ENCODE results near the gene MCTP2. TPM values are rescaled to one million over a fixed set of nuclear protein-coding genes. Genes with fewer than 3 reads are reported as not detected.
A peak's percentile ranks its signal among the peaks of the same experiment; 100 is the strongest.

The MCTP2 gene
- polyA plus RNA-seq, 1 experiment, result 18.1 TPM

- peak; percentile 48 for DNase-seq (ENCODE audit: low read depth, low spot score)
- H3K4me3 ChIP-seq (ENCODE audit: low read depth, low read length), result no peak overlapping the region
- no peaks in the 10 kb centered on the region for H3K9me3 ChIP-seq (ENCODE audit: control insufficient read depth, insufficient read depth, low read length)
- peak; percentile 95 for TF ChIP-seq CTCF (IDR thresholded peaks at IDR 0.05; ENCODE audit: low read depth, low read length)
- POLR2A ChIA-PET, result no interaction called here
- CTCF ChIA-PET, result interaction anchor here (0.6 to 10.3 kb wide), 75 partner anchors 8 to 1684 kb away, joined by 3 to 366 read pairs (median 4); partner anchors contain the start of gene MCTP2
- H3K27ac ChIP-seq (ENCODE audit: low read depth, low read length), result no peak overlapping the region
- no peaks in the 10 kb centered on the region for H3K27me3 ChIP-seq (ENCODE audit: control insufficient read depth, insufficient read depth, low read length)
Measured at GRCh38 chr15:94324117-94324826, 92.9 kb downstream of the MCTP2 start.

GRCh38 chr15:94324835-94325767 is 93.7 kb downstream of the MCTP2 start:
- Histone ChIP-seq H3K27me3 (ENCODE audit: control insufficient read depth, insufficient read depth, low read length) (no peaks in the 10 kb centered on the region), H3K27ac (ENCODE audit: low read depth, low read length) (no peak overlapping the region), H3K9me3 (ENCODE audit: control insufficient read depth, insufficient read depth, low read length) (no peaks in the 10 kb centered on the region), H3K4me3 (ENCODE audit: low read depth, low read length) (no peak overlapping the region)
- ChIA-PET CTCF (interaction anchor here (0.6 to 10.3 kb wide), 40 partner anchors 8 to 1684 kb away, joined by 3 to 366 read pairs (median 4); partner anchors contain the start of gene MCTP2), POLR2A (no interaction called here)
- no peak for TF ChIP-seq CTCF (IDR thresholded peaks at IDR 0.05; ENCODE audit: low read depth, low read length)
- DNase-seq (ENCODE audit: low read depth, low spot score), result no peak

- H3K27me3 ChIP-seq (ENCODE audit: control insufficient read depth, insufficient read depth, low read length), result peaks cover 3% of the 10 kb centered on the region
- peak; percentile 23 for DNase-seq (ENCODE audit: low read depth, low spot score)
- ChIA-PET CTCF (interaction anchor here (0.6 to 10.3 kb wide), 33 partner anchors 8 to 344 kb away, joined by 3 to 366 read pairs (median 4); no protein-coding TSS in a partner anchor), POLR2A (no interaction called here)
- H3K27ac ChIP-seq (ENCODE audit: low read depth, low read length), result no peak overlapping the region
- H3K4me3 ChIP-seq (ENCODE audit: low read depth, low read length), result no peak overlapping the region
- TF ChIP-seq CTCF (IDR thresholded peaks at IDR 0.05; ENCODE audit: low read depth, low read length), result peak; percentile 90
- no peaks in the 10 kb centered on the region for H3K9me3 ChIP-seq (ENCODE audit: control insufficient read depth, insufficient read depth, low read length)
Measured at GRCh38 chr15:94327356-94327936, 96.1 kb downstream of the MCTP2 start.

GRCh38 chr15:94331731-94332130 is 100.4 kb downstream of the MCTP2 start:
- POLR2A ChIA-PET, result no interaction called here
- peaks cover 3% of the 10 kb centered on the region for H3K27me3 ChIP-seq (ENCODE audit: control insufficient read depth, insufficient read depth, low read length)
- DNase-seq (ENCODE audit: low read depth, low spot score), result no peak
- no peaks in the 10 kb centered on the region for H3K9me3 ChIP-seq (ENCODE audit: control insufficient read depth, insufficient read depth, low read length)
- H3K4me3 ChIP-seq (ENCODE audit: low read depth, low read length), result no peak overlapping the region
- peak overlapping the region; percentile 21 for H3K27ac ChIP-seq (ENCODE audit: low read depth, low read length)
- no peak for TF ChIP-seq CTCF (IDR thresholded peaks at IDR 0.05; ENCODE audit: low read depth, low read length)
- CTCF ChIA-PET, result interaction anchor here (5.0 to 5.9 kb wide), 2 partner anchors 8 to 169 kb away, joined by 52 to 72 read pairs; no protein-coding TSS in a partner anchor
